Stimulated activated CD4-positive, alpha-beta T cell treated with anti-CD3 and anti-CD28 coated beads, Interleukin-1b, Interleukin-23, amount 100 ng/mL, for 4 hours (primary cell): ENCODE measurements around the gene SECTM1.

Experiments
- DNase-seq, 2 donors: peaks; one replicate each; pipeline ENCODE4 v3.0.0-alpha.2; 2020; ENCODE audit warnings: low read depth in 2 of 2

Gene SECTM1

DNA sequence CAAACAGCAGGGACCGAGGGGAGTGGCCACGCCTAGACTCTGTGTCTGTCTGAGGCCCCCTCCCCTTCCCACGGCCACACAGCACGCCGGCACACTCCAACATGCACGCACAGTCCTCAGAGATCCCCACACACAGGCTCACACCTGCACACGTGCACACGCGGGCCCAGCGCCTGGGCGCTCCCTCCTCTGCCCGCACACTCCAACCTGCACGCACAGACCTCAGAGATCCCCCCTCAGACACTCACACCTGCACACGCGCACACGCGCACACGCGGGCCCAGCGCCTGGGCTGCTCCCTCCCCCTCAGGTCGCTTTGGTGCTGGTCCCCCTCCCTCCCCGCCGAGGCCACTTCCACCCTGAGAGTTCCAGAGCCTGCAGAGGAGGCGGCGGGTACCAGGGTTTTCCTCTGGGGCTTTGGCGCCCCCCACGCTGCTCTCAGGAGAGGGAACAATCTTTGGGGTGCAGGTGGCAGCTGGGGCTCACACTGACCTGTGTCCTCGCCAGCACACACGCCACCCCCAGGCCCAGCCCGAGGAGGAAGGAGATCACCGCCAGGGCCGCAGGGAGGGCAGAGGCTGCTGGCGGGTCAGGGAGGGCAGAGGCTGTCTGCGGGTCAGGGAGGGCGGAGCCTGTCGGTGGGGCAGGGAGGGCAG lies 17.7 kb downstream of the SECTM1 start:
- peak in 1 of 2 donors; percentile 53 for DNase-seq

DNA sequence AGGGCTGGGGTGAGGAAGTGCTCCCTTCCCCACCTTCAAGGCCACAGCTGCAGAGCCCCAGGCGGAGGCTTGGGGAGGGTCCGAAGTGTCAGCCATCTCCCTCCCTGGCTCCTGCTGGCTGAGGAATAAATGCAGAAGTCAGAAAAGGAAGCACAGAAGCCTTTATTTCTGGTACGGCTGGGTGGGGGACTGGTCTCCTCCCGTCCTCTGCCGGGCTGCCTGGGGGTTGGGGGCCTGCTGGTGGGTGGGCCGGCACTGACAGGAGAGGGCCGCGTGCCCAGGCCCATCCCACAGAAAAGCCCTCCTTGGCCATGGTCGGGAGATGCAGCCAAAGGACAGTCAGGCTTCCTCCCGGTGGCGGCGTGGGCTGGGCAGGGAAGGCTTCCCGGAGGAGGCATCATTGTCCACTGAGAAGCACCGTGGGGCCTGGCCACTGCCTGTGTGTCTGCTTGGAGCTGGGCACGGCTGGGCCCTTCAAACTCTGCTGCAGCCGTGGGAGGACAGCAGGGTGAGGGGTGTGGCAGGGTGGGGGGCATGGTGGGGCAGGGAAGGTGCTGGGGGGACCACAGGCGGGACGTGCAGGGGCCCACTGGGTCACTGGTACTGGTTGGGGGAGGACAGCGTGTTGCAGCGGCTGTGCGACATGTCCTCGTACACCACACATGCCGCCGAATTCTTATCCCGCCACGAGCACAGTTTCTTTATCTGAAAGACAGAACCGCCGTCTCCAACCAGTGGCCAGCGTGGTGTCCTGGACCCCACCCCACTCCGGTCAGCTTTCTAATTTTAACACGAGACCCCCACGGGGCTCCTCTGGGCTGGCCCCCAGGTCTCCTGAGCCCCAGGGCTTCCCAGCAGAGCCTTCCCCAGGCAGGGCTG lies 18.6 kb downstream of the SECTM1 start:
- no peak for DNase-seq

DNA sequence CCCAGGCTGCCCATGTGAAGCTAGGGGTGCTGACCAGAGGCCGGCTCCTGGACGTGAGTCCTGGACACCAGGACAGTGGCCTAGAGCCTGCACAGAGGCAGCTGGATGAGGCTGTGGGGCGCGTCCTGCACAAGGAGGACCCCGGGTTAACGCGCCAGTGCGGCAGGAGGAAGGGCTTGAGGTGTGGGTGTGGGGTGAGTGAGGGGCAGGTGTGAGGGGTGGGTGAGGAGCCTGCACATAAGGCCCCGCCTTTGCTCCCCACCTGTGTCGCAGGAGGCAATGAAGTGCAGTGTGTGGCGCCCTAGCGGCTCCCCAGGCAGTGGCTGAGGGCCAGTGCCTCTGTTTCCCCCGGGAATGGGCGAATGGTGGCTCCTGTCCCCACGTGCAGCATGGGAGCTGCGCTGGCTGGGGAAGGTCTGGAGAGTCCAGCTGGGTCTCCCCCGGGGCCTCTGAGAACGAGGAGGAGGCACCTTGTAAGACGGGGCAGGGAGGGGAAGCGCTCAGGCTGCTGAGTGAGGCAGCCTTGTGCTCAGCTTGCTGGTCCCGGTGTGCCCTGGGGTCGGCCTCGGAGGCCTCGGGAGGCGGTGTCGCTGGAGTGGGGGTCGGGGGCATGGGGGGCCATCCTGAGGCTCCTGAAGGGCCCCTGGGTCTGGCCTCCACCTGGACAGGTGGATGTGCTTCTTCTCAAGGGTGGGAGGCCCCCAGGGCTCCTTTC lies 19.4 kb downstream of the SECTM1 start:
- DNase-seq, result no peak

DNA sequence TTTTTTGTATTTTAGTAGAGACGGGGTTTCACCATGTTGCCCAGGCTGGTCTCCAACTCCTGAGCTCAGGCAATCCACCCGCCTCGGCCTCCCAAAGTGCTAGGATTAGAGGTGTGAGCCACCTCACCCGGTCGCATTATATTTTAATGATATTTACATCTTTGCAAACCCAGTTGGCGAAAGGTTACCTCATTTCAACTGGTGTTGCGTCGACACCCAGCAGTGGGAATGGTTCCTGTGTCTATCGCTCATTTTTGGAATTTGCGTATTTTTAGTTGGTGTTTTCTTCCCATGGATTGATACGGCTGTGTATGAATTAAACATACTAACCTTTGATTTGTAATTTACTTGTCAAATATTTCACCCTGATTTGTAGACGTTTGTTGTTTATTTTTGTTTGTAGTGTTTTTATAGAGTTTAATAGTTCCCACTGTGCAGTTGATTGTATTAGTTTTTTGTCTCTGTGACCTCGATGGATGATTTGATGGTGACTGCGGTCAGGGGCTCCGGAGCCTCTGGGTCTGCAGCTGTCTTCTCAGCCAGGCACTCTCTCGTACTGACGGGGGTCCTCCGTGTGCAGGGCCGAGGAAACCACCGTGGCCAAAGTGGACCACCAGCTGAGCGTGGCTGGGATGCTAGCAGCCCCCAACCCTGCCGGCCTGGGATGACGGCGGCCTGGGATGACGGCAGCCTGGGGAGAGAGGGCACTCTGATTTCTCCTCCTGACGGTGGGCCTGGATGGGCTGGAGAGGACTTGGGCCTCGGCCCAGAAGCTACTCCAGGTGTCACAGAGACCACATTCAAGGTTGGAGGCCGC lies 20.2 kb downstream of the SECTM1 start:
- no peak for DNase-seq

DNA sequence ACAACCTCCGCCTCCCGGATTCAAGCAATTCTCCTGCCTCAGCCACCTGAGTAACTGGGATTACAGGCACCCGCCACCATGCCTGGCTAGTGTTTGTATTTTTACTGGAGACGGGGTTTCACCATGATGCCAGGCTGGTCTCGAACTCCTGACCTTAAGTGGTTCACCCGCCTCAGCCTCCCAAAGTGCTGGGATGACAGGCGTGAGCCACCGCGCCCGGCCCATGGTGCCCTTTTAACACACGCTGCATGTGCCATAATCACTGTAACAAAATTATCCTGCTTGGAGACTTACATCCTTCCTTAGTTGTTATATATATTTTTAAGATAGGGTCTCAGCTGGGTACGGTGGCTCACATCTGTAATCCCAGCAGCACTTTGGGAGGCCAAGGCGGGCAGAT lies 21.6 kb downstream of the SECTM1 start:
- no peak for DNase-seq

DNA sequence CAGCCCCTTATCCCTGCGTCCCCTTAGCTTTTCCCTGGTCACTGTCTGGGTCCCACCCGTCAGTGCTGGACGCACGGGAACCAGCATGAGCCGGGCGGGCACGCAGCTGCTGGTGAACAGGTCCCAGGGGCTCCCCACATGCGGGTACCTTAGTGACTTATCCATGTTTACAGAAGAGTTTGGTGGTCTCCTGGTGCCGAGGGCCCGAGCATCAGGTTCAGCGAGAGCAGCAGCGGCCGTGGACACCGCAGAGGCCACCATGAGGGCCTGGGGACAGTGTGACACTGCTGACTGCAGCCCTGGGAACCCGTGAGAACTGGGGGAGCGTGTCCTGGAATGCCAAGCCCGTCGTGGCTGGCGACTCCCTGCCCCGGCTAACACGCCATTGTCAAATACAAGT lies 22.7 kb downstream of the SECTM1 start:
- no peak for DNase-seq

DNA sequence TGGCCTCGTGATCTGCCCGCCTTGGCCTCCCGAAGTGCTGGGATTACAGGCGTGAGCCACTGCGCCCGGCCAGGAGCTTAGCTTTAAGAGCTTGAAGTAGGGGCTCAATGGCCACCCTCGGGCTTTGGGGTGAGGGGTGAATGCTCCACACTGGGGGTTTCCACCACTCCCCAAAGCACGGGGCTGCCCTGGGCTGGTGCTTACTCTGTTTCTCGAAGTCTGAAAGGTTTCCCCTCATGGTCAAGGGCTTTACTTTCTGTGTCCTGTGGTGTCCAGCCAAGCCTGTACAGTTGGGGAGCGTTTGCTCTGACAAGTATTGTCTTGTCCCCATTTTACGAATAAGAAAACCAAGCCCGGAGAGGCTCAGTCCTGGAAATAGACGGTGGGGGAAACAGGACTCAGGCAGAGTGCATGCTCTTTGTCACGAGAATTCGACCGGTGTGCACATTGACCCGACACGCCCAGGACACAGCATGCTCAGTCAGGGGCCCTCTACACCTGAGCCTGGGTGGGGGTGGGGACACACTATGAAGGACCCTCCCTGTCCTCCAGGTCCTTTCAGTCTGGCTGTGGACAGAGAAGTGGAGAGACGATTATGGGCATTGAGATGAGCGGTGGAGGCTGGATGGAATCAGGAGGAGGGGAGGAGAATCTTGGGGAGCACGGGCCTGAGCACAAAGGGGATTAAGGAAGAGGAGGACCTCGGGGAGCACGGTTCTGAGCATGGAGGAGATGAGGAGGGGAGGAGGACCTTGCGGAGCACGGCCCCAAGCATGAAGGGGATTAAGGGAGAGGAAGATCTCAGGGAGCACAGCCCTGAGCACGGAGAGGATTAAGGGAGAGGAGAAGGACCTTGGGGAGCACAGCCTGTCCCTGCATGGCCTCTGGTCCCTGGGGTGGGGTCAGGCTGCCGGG lies 23.7 kb downstream of the SECTM1 start:
- DNase-seq, result no peak

DNA sequence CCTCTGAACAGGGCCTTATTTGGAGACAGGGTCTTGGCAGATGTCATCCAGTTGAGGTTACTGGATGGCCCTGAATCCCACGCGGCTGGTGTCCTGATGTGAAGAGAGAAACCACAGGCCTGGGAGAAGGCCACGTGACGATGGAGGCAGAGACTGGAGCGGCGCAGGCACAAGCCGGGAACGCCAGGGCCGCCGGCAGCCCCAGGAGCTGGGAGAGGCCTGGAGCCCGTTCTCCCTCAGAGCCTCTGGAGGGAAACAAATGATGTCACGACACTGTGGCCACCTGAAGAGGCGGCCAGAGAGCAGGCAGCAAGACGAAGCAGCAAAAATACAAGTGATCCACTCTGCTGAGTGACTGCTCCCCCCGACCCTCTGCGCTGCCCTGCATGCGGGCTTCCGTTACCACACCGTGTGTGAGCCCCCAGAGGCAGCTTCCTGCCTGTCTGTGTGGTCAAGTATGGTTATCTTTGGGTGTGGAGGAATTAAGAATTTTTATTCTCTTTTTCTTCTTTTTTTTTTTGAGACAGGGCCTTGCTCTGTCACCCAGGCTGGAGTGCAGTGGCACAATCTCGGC lies 27.8 kb downstream of the SECTM1 start:
- DNase-seq, result no peak

DNA sequence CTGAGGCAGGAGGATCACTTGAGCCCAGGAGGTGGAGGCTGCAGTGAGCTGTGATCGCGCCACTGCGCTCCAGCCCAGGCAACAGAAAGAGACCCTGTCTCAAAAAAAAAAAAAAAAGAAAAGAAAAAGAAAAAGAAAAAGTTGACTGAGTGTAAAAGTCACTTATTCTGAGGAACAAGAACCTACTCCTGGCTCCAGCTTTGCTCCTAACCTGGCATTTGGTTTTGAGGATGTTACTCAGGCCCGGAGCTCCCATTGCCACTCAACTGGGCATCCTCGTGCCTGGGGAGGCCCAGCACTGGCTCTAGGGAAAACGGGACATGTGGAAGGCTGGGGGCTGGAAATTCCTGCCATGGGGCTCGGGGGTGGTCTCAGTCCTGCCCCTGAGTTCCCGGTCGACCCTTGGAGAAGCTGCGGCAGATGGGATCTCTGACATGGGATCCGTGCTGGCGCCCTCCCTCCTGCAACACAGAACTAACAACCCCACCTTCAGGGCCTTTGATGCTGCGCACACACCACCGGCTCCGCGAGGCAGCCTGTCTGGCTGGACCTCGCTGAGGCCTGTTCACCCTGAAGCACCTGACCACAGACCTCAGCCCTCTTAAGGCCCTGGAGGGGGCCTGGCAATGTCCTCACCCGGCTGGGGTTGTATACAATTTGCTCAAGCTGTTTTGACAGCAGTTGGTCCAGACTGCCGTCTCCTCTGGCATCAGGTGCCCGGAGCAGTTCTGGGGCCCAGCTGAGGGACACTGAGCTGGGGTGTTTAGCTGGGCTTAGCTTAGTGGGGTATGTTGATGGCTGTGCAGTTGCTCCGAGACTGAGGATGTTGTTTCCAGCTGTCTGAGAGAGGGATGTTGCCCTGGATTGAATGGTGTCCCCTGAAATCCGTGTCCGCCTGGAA lies 28.5 kb downstream of the SECTM1 start:
- DNase-seq, result no peak

DNA sequence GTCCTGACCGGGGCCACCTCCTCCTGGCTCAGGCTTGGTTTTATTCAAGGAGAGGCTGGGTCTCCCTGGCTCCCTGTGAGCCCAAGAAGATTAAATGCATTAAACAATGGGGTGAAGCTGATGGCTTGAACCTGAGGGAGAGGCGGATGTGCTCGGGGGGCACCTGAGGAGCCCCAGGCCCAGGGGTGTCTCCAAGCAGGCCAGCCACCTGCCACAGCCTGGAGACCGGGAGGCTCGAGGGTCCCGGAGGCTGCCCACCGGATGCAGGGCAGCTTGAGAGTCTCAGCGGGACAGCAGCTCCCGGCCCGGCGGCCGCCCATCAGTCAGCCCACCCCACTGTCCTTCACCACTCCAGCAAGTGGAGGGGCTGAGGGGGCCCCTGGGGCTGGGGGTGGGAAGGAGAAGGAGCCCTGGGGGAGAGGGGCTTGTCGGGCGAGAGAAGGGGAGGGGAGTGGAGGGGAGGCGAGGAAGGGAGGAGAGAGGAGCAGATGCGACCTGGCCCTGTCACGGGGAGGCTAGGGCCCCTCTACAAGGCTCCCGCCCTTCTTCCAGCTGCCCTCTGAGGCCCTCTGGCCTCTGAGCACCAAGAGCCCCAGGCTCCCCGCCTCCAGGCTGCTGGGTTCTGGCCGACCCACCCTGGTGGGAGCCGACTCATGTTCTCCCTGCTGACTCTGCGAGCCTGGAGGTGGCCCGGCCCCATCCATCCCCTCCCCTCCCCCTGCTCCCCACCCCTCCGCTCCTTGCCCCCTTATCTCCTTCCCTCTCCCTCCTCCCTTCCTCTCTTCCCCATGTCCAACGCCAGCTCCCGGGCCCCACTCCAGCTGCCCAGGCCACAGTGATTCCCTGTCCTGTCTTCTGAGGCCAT lies 29.4 kb downstream of the SECTM1 start:
- no peak for DNase-seq

DNA sequence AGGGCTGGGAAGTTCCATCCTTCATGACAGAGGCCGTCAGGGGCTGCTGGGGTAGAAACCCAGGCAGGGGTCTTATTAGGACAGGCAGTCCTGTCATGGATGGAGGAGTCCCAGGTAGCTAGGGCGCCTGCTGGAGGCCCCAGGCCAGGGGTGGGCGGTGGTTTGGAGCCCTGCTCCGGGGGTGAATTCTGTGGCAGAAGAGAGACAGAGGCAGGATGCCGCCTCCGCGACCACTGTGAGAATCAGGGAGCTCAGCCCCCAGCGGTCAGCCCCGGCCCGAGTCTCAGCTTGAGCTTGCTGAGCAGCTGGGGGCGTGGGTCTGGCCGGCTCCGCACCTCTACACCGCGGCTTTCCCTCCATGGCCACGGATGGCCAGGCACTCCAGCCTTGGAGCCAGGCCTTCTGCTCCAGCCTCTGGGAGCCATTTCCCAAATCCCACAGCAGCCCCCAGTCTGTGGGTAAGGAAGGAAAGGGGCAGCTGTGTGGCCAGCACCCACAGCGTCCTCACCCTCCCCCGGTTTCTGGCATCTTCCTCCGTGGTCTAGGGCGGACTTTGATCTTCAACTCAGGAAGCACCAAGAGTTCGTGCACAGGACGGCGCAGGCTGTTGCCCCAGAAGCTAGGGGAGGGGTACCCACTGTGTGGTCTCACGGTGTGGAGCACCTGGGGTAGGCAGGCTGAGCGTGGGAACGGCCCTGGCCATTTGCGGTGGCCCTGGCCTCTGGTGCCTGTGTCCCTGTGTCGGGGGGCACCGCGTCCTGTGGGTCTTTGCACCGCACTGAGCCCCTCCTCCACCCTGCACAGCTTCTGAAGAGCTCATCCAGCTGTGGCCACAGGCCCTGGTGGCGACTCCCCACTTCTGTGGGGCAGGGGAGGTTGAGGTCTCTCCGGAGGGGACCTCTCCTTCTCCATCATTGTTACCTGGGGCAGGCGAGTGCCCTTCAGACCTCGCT lies 30.3 kb downstream of the SECTM1 start:
- no peak for DNase-seq

DNA sequence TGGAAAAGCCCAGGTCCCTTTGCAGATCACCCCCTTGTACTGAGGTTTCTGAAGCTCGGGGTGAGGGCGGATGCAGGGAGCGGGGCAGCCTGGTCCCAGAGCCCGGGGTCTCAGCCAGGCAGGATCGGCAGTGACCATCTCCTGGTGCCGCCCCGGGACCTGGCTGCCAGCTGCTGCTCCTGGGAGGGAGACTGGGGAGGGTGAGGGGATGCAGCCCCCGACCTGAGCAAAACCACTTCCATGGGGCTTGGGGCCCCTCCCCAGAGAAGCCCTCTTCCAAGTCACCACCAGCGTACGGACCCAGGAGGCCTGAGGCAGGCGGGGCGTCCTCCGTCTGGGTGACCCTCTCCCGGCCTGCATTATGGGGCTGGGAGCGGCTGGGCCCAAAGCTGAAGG lies 31.0 kb downstream of the SECTM1 start:
- DNase-seq, result no peak

DNA sequence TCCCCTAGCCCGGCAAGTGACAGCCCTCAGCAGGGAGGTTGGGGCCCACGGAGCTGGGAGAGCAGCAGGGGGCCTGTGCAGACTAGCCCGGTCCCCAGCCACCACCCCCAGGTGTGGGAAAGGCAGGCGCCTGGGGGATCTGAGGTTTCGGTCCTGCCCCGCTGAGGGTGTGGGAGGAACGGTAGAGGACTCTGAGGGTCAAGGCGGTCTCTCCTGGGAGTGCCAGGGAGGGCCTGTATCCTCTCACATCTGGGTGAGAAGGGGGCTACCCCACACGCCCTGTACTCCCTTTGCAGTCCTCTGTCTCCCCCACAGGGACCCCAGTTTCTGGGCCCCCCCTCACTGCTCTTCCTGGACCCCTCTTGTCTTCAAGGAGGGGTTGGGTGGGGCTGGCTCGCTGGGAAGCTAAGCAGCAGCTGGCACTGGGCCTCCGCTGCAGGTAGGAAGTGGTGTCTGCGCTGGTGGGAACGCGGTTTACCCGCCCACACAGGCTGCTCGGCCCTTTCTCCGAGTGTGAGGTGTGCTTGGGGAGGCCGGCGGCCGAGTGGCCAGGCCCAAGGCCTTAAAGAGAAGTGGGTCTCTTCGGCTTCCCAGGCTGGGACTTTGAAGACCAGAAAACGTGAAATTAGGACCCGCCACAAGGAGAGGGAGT lies 31.5 kb downstream of the SECTM1 start:
- DNase-seq, result peak in 1 of 2 donors; percentile 53

DNA sequence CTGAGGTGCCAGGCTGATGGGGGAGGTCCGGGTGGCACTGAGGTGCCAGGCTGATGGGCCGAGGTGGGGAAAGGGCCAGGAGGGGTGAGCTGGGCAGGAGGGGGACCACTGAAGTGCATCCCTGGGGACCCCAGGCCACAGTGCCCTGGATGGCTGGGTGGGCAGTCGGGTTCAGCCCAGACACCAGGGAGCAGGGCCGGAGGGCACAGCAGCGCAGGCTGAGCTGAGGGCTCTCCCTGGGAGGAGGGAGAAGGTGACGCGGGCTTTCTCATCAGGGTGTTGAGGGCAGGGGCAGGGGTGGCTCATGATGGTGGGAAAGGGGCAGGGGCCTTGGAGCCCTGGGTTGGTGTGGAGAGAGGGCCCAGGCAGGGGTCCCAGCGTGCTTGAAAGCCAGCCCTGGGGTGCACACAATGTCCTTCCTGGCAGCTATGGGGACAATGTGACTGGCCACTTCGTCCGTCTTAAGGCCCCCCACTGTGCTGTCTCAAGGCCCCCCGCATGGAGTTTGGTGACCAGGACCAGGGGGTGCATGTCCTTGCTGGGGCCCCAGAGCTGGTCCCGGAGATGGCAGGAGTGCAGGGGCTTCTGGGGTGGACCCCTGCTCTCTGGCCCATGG lies 32.2 kb downstream of the SECTM1 start:
- no peak for DNase-seq

DNA sequence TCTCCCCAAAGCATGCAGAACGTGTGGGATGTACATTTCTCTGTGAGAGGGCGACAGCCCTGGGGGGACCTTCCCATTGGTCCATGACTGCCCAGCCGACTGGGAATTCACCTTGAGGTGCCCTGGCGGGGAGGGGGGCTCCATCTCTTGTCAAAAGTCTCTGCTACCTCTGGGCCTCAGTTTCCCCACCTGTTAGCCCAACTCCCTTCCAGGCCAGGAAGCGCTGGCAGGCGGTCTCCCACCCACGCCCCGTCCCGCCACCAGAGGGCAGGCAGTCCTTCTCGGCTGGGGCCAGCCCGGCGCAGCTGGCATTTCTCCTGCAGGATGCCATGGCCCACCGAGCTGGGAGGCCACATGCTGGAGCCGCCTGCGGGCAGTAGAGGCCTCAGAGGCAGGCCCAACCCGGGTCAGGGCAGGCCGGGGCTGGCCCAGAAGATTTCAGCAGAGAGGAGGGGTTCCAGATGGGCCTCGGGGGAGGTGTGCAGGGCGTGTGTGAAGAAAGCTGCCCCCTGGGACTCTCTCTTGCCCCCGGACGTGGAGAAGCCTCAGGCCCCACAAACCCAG lies 32.8 kb downstream of the SECTM1 start:
- peak in 1 of 2 donors; percentile 65 for DNase-seq

DNA sequence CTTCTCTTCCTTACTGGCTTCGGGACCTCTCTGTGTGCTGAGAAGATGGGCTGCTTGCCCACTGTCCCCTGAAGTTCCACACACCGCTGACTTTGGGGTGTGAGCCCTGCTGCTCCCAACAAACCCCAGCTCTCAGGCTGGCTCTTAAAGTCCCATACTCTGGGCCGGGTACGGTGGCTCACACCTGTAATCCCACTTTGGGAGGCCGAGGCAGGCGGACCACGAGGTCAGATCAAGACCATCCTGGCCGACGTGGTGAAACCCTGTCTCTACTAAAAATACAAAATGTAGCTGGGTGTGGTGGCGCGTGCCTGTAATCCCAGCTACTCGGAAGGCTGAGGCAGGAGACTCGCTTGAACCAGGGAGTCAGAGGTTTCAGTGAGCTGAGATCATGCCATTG lies 33.3 kb downstream of the SECTM1 start:
- DNase-seq, result no peak
